GM23338 (cell line): ENCODE measurements around the gene TRPM3. TPM values are rescaled to one million over a fixed set of nuclear protein-coding genes. Genes with fewer than 3 reads are reported as not detected.

Experiments
- ATAC-seq: fragments of 200-7000 bp; cut with Tn5 transposase; 3 replicates; pipeline ENCODE4 v1.9.1; 2020
- DNase-seq: peaks from one replicate; pipeline ENCODE4 v3.0.0-alpha.2; 2015; ENCODE audit warnings: low spot score
- H2AFZ ChIP-seq: fragments of 200-600 bp; sonication (generic); 2 replicates; pipeline ENCODE4 v1.8.0; 2016; ENCODE audit warnings: antibody characterized with exemption, mild to moderate bottlenecking, moderate library complexity
- H3F3A ChIP-seq: fragments of 200-600 bp; sonication (generic); replicated peaks from 2 replicates; pipeline ENCODE4 v1.8.0; 2017; ENCODE audit warnings: antibody characterized with exemption, mixed run types, low read depth
- H3K27ac ChIP-seq: fragments of 200-600 bp; sonication (generic); 2 replicates; pipeline ENCODE4 v1.6.1; 2016; ENCODE audit warnings: low read depth
- H3K27me3 ChIP-seq: fragments of 200-600 bp; sonication (generic); 2 replicates; pipeline ENCODE4 v1.8.0; 2016; ENCODE audit warnings: mild to moderate bottlenecking, mixed run types, moderate library complexity; ENCODE audit not compliant: insufficient read depth
- H3K36me3 ChIP-seq: fragments of 200-600 bp; sonication (generic); 2 replicates; pipeline ENCODE4 v1.8.0; 2016; ENCODE audit warnings: mild to moderate bottlenecking; ENCODE audit not compliant: insufficient read depth
- H3K4me1 ChIP-seq: fragments of 200-600 bp; sonication (generic); 2 replicates; pipeline ENCODE4 v1.8.0; 2016; ENCODE audit warnings: mild to moderate bottlenecking, moderate library complexity; ENCODE audit not compliant: insufficient read depth
- H3K4me2 ChIP-seq: fragments of 200-600 bp; sonication (generic); 2 replicates; pipeline ENCODE4 v1.7.1; 2017; ENCODE audit warnings: mixed run types
- H3K4me3 ChIP-seq: fragments of 200-600 bp; sonication (generic); 2 replicates; pipeline ENCODE4 v1.6.1; 2016; ENCODE audit warnings: mixed run types
- H3K79me2 ChIP-seq: fragments of 200-600 bp; sonication (generic); replicated peaks from 2 replicates; pipeline ENCODE4 v1.8.0; 2017; ENCODE audit warnings: mild to moderate bottlenecking; ENCODE audit not compliant: insufficient read depth
- H3K9me2 ChIP-seq: fragments of 200-600 bp; sonication (generic); 2 replicates; pipeline ENCODE4 v1.8.0; 2017; ENCODE audit not compliant: insufficient read depth
- H4K20me1 ChIP-seq: fragments of 200-600 bp; sonication (generic); replicated peaks from 2 replicates; pipeline ENCODE4 v1.8.0; 2017; ENCODE audit warnings: mild to moderate bottlenecking; ENCODE audit not compliant: insufficient read depth
- H3K27ac Mint-ChIP-seq: 2 replicates; pipeline ENCODE4 v1.8.0; 2020; ENCODE audit warnings: inconsistent platforms, mild to moderate bottlenecking, moderate library complexity, mixed read lengths
- H3K27me3 Mint-ChIP-seq: 3 replicates; pipeline ENCODE4 v1.8.0; 2022; ENCODE audit warnings: low read depth, mild to moderate bottlenecking, moderate library complexity, mixed read lengths, inconsistent platforms; ENCODE audit not compliant: insufficient read depth, poor library complexity
- H3K36me3 Mint-ChIP-seq: 3 replicates; pipeline ENCODE4 v1.8.0; 2021; ENCODE audit warnings: low read depth, mild to moderate bottlenecking, inconsistent platforms, moderate library complexity, mixed read lengths
- H3K4me1 Mint-ChIP-seq: 3 replicates; pipeline ENCODE4 v1.8.0; 2020; ENCODE audit warnings: mild to moderate bottlenecking, inconsistent platforms, mixed read lengths
- H3K4me3 Mint-ChIP-seq: 3 replicates; pipeline ENCODE4 v1.8.0; 2021; ENCODE audit warnings: moderate library complexity, mild to moderate bottlenecking, inconsistent platforms, mixed read lengths
- H3K9me3 Mint-ChIP-seq: 3 replicates; pipeline ENCODE4 v1.8.0; 2020; ENCODE audit warnings: moderate library complexity, mild to moderate bottlenecking, inconsistent platforms, mixed read lengths
- CTCF ChIP-seq, 2 experiments: fragments of 200-600 bp in 1 of 2; sonication (generic) in 1 of 2; conservative IDR thresholded peaks; 2 replicates each; pipeline versions ENCODE4 v1.5.1 to v1.6.1; 2016 to 2017; ENCODE audit warnings: antibody characterized with exemption in 2 of 2, low read depth in 2 of 2, mild to moderate bottlenecking in 2 of 2, moderate library complexity in 1 of 2
- EZH2 ChIP-seq: fragments of 200-600 bp; sonication (generic); IDR thresholded peaks from one replicate; pipeline ENCODE4 v1.8.0; 2017; ENCODE audit warnings: antibody characterized with exemption, mild to moderate bottlenecking, low read depth; ENCODE audit not compliant: unreplicated experiment
- EZH2phosphoT487 ChIP-seq: fragments of 200-600 bp; sonication (generic); IDR thresholded peaks from one replicate; pipeline ENCODE4 v1.8.1; 2018; ENCODE audit warnings: antibody characterized with exemption; ENCODE audit not compliant: unreplicated experiment
- JUNB ChIP-seq: IDR thresholded peaks from one replicate; pipeline ENCODE4 v1.6.1; 2016; ENCODE audit warnings: antibody characterized with exemption; ENCODE audit not compliant: unreplicated experiment
- POLR2AphosphoS5 ChIP-seq: IDR thresholded peaks from 2 replicates; pipeline ENCODE4 v1.6.1; 2016; ENCODE audit warnings: antibody characterized with exemption, low read depth
- STAT1 ChIP-seq: IDR thresholded peaks from one replicate; pipeline ENCODE4 v1.6.1; 2016; ENCODE audit warnings: antibody characterized with exemption; ENCODE audit not compliant: unreplicated experiment
- ZNF114 ChIP-seq: fragments of 250-450 bp; sonication (Bioruptor Pico); IDR thresholded peaks from 2 replicates; pipeline ENCODE4 v1.5.0; 2020; ENCODE audit warnings: mild to moderate bottlenecking, moderate library complexity
- ZNF331 ChIP-seq: fragments of 250-450 bp; sonication (Bioruptor Pico); IDR thresholded peaks from 2 replicates; pipeline ENCODE4 v1.5.0; 2020; ENCODE audit warnings: low read depth, mild to moderate bottlenecking, moderate library complexity
- ZNF462 ChIP-seq: fragments of 250-450 bp; sonication (Bioruptor Pico); IDR thresholded peaks from 2 replicates; pipeline ENCODE4 v1.5.0; 2020; ENCODE audit warnings: mild to moderate bottlenecking, moderate library complexity
- polyA plus RNA-seq: library from polyadenylated mRNA; unstranded; fragments of >200 nt; fragmentation: Nextera tagmentation; extraction: Ambion mirVana; gene quantifications from 2 replicates; pipeline ENCODE4 v1.2.1, GENCODE V29; 2016
- total RNA-seq: library from RNA; depleted of rRNA; stranded (reverse); fragments of >200 nt; shearing (Covaris generic); gene quantifications from 2 replicates; pipeline ENCODE4 v1.2.3, GENCODE V29; 2014

TRPM3 gene
- total and polyA plus RNA-seq, 2 experiments from 2014 or later, result 2.8 to 8.2 TPM

DNA sequence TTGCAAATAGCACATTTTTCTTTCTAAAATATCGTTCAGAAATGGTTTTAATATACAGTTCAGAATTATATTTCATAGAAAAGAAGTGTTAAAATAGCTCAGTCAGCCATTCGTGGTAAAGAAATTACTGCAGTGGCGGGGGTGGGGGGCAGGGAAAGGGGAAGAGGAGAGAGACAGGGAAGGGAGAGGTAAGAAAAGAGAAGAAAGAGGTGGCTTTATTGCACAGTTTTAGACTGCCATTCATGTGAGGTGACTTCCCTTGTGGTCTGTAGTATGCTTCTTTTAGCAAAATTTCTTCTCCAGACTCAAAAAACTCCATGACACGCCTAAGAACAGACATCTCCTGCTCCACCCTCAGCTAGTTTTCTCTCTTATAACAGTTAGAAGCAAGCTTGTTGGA lies 259.6 kb downstream of the TRPM3 start (continued):
- TF ChIP-seq ZNF462 (CRISPR knock-in tag) (no peak), ZNF114 (no peak), STAT1 (no peak), CTCF (conservative IDR thresholded peaks at IDR 0.05; ENCODE audit: low read depth in 2 of 2) (no peak)

DNA sequence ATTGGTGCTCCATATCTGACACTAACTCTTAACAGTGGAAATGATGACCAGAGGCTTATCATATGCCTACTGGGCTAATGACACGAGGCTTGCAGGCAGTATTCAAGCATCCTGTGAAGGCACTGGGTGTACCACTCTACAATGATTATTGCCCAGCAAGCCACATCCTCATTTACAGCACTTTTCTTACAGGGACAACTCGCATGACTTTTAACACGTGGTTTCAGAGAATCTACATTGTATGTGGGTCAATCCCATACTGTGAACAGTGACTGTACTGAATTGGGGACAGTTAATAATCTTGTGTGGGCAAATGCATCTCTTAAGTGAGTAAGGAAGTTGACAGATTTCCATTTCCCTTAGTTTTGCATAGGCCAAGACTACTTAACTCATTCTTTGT lies 260.0 kb downstream of the TRPM3 start:
- Mint-ChIP-seq H3K27me3 (no peaks in the 10 kb centered on the region), H3K4me3 (no peak overlapping the region), H3K27ac (no peak overlapping the region), H3K9me3 (no peaks in the 10 kb centered on the region), H3K4me1 (no peaks in the 10 kb centered on the region), H3K36me3 (no peaks in the 10 kb centered on the region)
- H3K36me3 ChIP-seq, result no peaks in the 10 kb centered on the region
- H3F3A ChIP-seq, result no peaks in the 10 kb centered on the region
- H3K27me3 ChIP-seq, result no peaks in the 10 kb centered on the region
- ATAC-seq (no peak), DNase-seq (no peak)
- H4K20me1 ChIP-seq, result no peaks in the 10 kb centered on the region
- no peaks in the 10 kb centered on the region for H3K79me2 ChIP-seq
- H3K4me2 ChIP-seq, result no peak overlapping the region
- TF ChIP-seq ZNF462 (CRISPR knock-in tag), result no peak
- TF ChIP-seq POLR2AphosphoS5, result no peak
- no peak for TF ChIP-seq EZH2phosphoT487
- no peak for TF ChIP-seq ZNF331
- no peak for TF ChIP-seq JUNB
- no peak for TF ChIP-seq EZH2
- no peaks in the 10 kb centered on the region for H3K4me1 ChIP-seq
- H3K9me2 ChIP-seq, result no peaks in the 10 kb centered on the region
- no peak overlapping the region for H3K4me3 ChIP-seq
- no peak overlapping the region for H3K27ac ChIP-seq
- H2AFZ ChIP-seq, result no peak overlapping the region
